Duodenal mucosa (tissue), 2 donors: Measurements from ENCODE around the gene ASPN.
"Not testable (repeated sequence)": the region's sequence is repeated elsewhere in the genome, so short reads cannot be mapped to it uniquely, and the experiment has no call there.

Experiments used
- H3K27ac ChIP-seq: one replicate; pipeline ENCODE4 v1.7.0; 2013; ENCODE audit warnings: low read depth, low read length
- H3K27me3 ChIP-seq, 2 donors: one replicate each; pipeline ENCODE4 v1.7.0; 2013; ENCODE audit warnings: low read length in 2 of 2, control low read depth in 1 of 2; ENCODE audit not compliant: insufficient read depth in 2 of 2, control insufficient read depth in 1 of 2
- H3K36me3 ChIP-seq, 2 donors: one replicate each; pipeline ENCODE4 v1.7.0; 2013; ENCODE audit warnings: low read length in 2 of 2, control low read depth in 1 of 2; ENCODE audit not compliant: insufficient read depth in 2 of 2, control insufficient read depth in 1 of 2
- H3K4me1 ChIP-seq, 2 donors: one replicate each; pipeline ENCODE4 v1.7.0; 2013; ENCODE audit warnings: low read length in 2 of 2, control low read depth in 1 of 2; ENCODE audit not compliant: insufficient read depth in 2 of 2, control insufficient read depth in 1 of 2
- H3K4me3 ChIP-seq, 2 donors: one replicate each; pipeline ENCODE4 v1.7.0; 2013; ENCODE audit warnings: low read length in 2 of 2, low read depth in 1 of 2
- H3K9ac ChIP-seq, 2 donors: one replicate each; pipeline ENCODE4 v1.7.0; 2013; ENCODE audit warnings: low read length in 2 of 2, low read depth in 1 of 2
- H3K9me3 ChIP-seq, 2 donors: one replicate each; pipeline ENCODE4 v1.7.0; 2013; ENCODE audit warnings: low read length in 2 of 2, control low read depth in 1 of 2; ENCODE audit not compliant: control insufficient read depth in 1 of 2

The ASPN gene

DNA sequence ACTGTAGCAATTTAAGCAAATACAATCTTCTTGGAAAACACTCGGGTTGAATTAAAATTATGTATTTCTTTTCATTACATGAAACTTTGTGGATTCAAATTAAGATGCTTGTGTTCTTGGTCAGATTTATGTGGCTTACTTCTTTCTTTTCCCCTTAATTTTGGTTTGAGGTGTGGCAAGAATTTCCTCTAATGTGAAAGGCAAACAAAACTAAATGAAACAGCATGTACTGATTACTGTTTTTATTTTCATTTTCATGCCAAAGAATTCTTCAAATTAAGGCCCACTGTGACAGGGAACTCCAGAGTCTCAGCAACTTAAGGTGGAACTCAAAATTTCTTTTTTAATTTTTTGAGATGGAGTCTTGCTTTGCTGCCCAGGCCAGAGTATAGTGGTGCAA is 58.0 kb downstream of the ASPN start, which contains the start of gene OMD:
Gene OMD, minus strand, starts transcription at position 132 of the 400 bp plus-strand sequence. CDS start 6,913 bp downstream, outside the sequence.
- H3K27ac ChIP-seq: no peak within 1 kb of the TSS
- H3K9ac ChIP-seq: no peak within 1 kb of the TSS
- no peak within 1 kb of the TSS for H3K4me3 ChIP-seq
- no peaks in the 10 kb centered on the region for H3K4me1 ChIP-seq
- H3K27me3 ChIP-seq: no peaks in the 10 kb centered on the region
- no peaks in the 10 kb centered on the region for H3K36me3 ChIP-seq
- no peaks in the 10 kb centered on the region for H3K9me3 ChIP-seq

GRCh38 chr9:92423612-92424011 is 58.7 kb downstream of the ASPN start:
- Histone ChIP-seq H3K27ac (no peak overlapping the region), H3K4me3 (no peak overlapping the region), H3K4me1 (no peaks in the 10 kb centered on the region), H3K36me3 (no peaks in the 10 kb centered on the region), H3K9ac (no peak overlapping the region), H3K9me3 (no peaks in the 10 kb centered on the region), H3K27me3 (no peaks in the 10 kb centered on the region)

GRCh38 chr9:92422611-92423338 is 59.5 kb downstream of the ASPN start:
- Histone ChIP-seq H3K27me3 (no peaks in the 10 kb centered on the region), H3K4me1 (no peaks in the 10 kb centered on the region), H3K36me3 (no peaks in the 10 kb centered on the region), H3K9me3 (no peaks in the 10 kb centered on the region), H3K27ac (no peak overlapping the region), H3K9ac (no peak overlapping the region), H3K4me3 (no peak overlapping the region)

GRCh38 chr9:92414566-92414965 is 67.7 kb downstream of the ASPN start:
- Histone ChIP-seq H3K27ac (no peak overlapping the region), H3K9ac (no peak overlapping the region), H3K4me1 (no peaks in the 10 kb centered on the region), H3K36me3 (no peaks in the 10 kb centered on the region), H3K9me3 (no peaks in the 10 kb centered on the region), H3K27me3 (no peaks in the 10 kb centered on the region), H3K4me3 (no peak overlapping the region)

- not testable (repeated sequence) for H3K27ac ChIP-seq, H3K9ac ChIP-seq, H3K4me3 ChIP-seq, H3K4me1 ChIP-seq, H3K27me3 ChIP-seq, H3K9me3 ChIP-seq, H3K36me3 ChIP-seq
Measured at GRCh38 chr9:92411157-92411556, 71.1 kb downstream of the ASPN start.

GRCh38 chr9:92408747-92409478 is 73.4 kb downstream of the ASPN start:
- H3K4me1 ChIP-seq: peaks cover 8 to 10% of the 10 kb centered on the region in 2 donors
- H3K9ac ChIP-seq: no peak overlapping the region
- H3K9me3 ChIP-seq: no peaks in the 10 kb centered on the region
- no peaks in the 10 kb centered on the region for H3K36me3 ChIP-seq
- H3K4me3 ChIP-seq: no peak overlapping the region
- H3K27me3 ChIP-seq: no peaks in the 10 kb centered on the region
- no peak overlapping the region for H3K27ac ChIP-seq

- no peaks in the 10 kb centered on the region for H3K27me3 ChIP-seq
- no peak overlapping the region for H3K9ac ChIP-seq
- H3K4me3 ChIP-seq: no peak overlapping the region
- no peaks in the 10 kb centered on the region for H3K36me3 ChIP-seq
- H3K4me1 ChIP-seq: peaks cover 8 to 10% of the 10 kb centered on the region in 2 donors
- H3K9me3 ChIP-seq: no peaks in the 10 kb centered on the region
- no peak overlapping the region for H3K27ac ChIP-seq
Measured at GRCh38 chr9:92407818-92408217, 74.5 kb downstream of the ASPN start.

DNA sequence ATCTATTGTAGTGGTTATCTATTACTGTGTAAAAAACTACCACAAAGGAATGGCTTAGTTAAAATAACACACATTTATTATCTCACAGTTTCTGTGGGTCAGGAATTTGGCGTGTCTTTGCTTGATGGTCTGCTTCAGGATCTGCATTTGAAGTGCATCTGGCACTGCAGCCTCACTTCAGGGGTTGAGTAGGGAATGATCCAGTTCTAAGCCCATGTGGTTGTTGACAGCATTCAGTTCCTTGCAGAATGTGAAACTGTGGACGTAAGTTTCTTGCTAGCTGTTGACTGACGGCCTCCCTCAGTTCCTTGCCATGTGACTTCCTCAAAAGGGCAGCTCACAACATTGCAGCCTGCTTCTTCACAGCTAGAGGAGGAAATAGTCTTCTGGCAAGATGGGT is 75.8 kb downstream of the ASPN start:
- Histone ChIP-seq H3K9me3 (no peaks in the 10 kb centered on the region), H3K27me3 (no peaks in the 10 kb centered on the region), H3K4me3 (peak overlapping the region; percentile 45 to 46), H3K27ac (no peak overlapping the region), H3K9ac (no peak overlapping the region), H3K4me1 (peaks cover 8 to 10% of the 10 kb centered on the region in 2 donors), H3K36me3 (no peaks in the 10 kb centered on the region)
